ENCODE data around the gene BANF2. TPM values are rescaled to one million over a fixed set of nuclear protein-coding genes. Genes with fewer than 3 reads are reported as not detected.
A peak's percentile ranks its signal among the peaks of the same experiment; 100 is the strongest.

Gene BANF2
- total and polyA plus RNA-seq, 11 donors: not detected

- 96 to 100% (median 100%) methylated on average over 2 of the region's 2 CpGs for WGBS, 4 donors
- no peak for TF ChIP-seq CTCF (IDR thresholded peaks at IDR 0.05)
- TF ChIP-seq POLR2A (IDR thresholded peaks at IDR 0.05): no peak
- H3K36me3 ChIP-seq: no peaks in the 10 kb centered on the region
- no peaks in the 10 kb centered on the region for H3K27me3 ChIP-seq
- ATAC-seq: no peak
- peaks cover 0 to 24% (median 13%) of the 10 kb centered on the region in 12 donors for H3K9me3 ChIP-seq
- H3K27ac ChIP-seq: no peak overlapping the region
- peaks cover 0 to 7% (median 0%) of the 10 kb centered on the region in 12 donors for H3K4me1 ChIP-seq
- no peak overlapping the region for H3K4me3 ChIP-seq
- DNase-seq: no peak
- intact Hi-C loops (cut with DNase I): loop anchor here in 2 of 10 donors (5.0 to 10.0 kb wide), 2 partner anchors 70 to 73 kb away; partner anchors contain the start of gene RRBP1 (in 1 of the 2)
These were observed 57.7 kb downstream of the BANF2 start for GRCh38 chr20:17757496-17757895.

- Histone ChIP-seq H3K27me3 (no peaks in the 10 kb centered on the region), H3K27ac (no peak overlapping the region), H3K9me3 (peaks cover 0 to 24% (median 13%) of the 10 kb centered on the region in 12 donors), H3K4me1 (peaks cover 0 to 7% (median 0%) of the 10 kb centered on the region in 12 donors), H3K4me3 (no peak overlapping the region), H3K36me3 (no peaks in the 10 kb centered on the region)
- 75 to 96% (median 94%) methylated on average over 3 of the region's 3 CpGs for WGBS, 4 donors
- ATAC-seq (no peak), DNase-seq (no peak)
- TF ChIP-seq POLR2A (IDR thresholded peaks at IDR 0.05) (no peak), CTCF (IDR thresholded peaks at IDR 0.05) (no peak)
- intact Hi-C loops (cut with DNase I): loop anchor here in 2 of 10 donors (5.0 to 10.0 kb wide), 2 partner anchors 71 to 73 kb away; partner anchors contain the start of gene RRBP1 (in 1 of the 2)
These were observed 58.2 kb downstream of the BANF2 start for GRCh38 chr20:17758010-17758409.

GRCh38 chr20:17758512-17758911, 58.7 kb downstream of the BANF2 start:
- Histone ChIP-seq H3K4me1 (peaks cover 0 to 7% (median 0%) of the 10 kb centered on the region in 12 donors), H3K36me3 (no peaks in the 10 kb centered on the region), H3K27me3 (no peaks in the 10 kb centered on the region), H3K4me3 (no peak overlapping the region), H3K9me3 (peaks cover 0 to 24% (median 13%) of the 10 kb centered on the region in 12 donors), H3K27ac (no peak overlapping the region)
- intact Hi-C loops (cut with DNase I): loop anchor here in 2 of 10 donors (5.0 to 10.0 kb wide), 2 partner anchors 71 to 74 kb away; partner anchors contain the start of gene RRBP1 (in 1 of the 2)
- ATAC-seq (no peak), DNase-seq (no peak)
- WGBS, 4 donors: 87 to 98% (median 93%) methylated on average over 1 of the region's 1 CpG
- TF ChIP-seq CTCF (IDR thresholded peaks at IDR 0.05) (no peak), POLR2A (IDR thresholded peaks at IDR 0.05) (no peak)

- 22 to 28% (median 24%) methylated on average over 1 of the region's 1 CpG for WGBS, 4 donors
- peak overlapping the region in 1 of 12 donors; percentile 14 for H3K27ac ChIP-seq
- H3K4me1 ChIP-seq: peaks cover 0 to 7% (median 0%) of the 10 kb centered on the region in 12 donors
- H3K4me3 ChIP-seq: no peak overlapping the region
- TF ChIP-seq POLR2A (IDR thresholded peaks at IDR 0.05) (no peak), CTCF (IDR thresholded peaks at IDR 0.05) (no peak)
- no peaks in the 10 kb centered on the region for H3K36me3 ChIP-seq
- no peaks in the 10 kb centered on the region for H3K27me3 ChIP-seq
- peaks cover 0 to 24% (median 13%) of the 10 kb centered on the region in 12 donors for H3K9me3 ChIP-seq
- DNase-seq: no peak
- peak; percentile 58 to 85 (median 78) for ATAC-seq
- intact Hi-C loops (cut with DNase I): loop anchor here in 2 of 10 donors (5.0 to 10.0 kb wide), 2 partner anchors 72 to 75 kb away; partner anchors contain the start of gene RRBP1 (in 1 of the 2)
These were observed 59.7 kb downstream of the BANF2 start for GRCh38 chr20:17759449-17759848.

All from heart left ventricle (tissue), 16 donors.